Measurements from ENCODE around the gene UNCX. TPM values are rescaled to one million over a fixed set of nuclear protein-coding genes. Genes with fewer than 3 reads are reported as not detected.

UNCX gene
- total and polyA plus RNA-seq, 2 of the 8 experiments (the other 6 are each of a cell fraction or from before 2014, with no cell fraction given) = not detected

- Histone ChIP-seq H3K27me3 (replicated peaks in 1 of 4; ENCODE audit: control insufficient read depth in 3 of 4, extremely low read depth in 1 of 4, insufficient read depth in 3 of 4, low read length in 3 of 4) (no peaks in the 10 kb centered on the region), H3K14ac (ENCODE audit: insufficient read length) (no peak overlapping the region), H2AFZ (ENCODE audit: low read length) (no peak overlapping the region), H2BK12ac (ENCODE audit: low read depth, low read length) (no peak overlapping the region), H2BK5ac (ENCODE audit: low read depth, low read length) (no peak overlapping the region), H3K23me2 (ENCODE audit: low read depth, low read length) (peaks cover 2% of the 10 kb centered on the region; the same call in 1 of the 2 replicates), H3K4me1 (replicated peaks in 1 of 4; ENCODE audit: control insufficient read depth in 3 of 4, insufficient read depth in 4 of 4, low read length in 3 of 4) (peaks cover 0 to 5% (median 3%) of the 10 kb centered on the region in 4 experiments; a peak in 1 of 7 replicates), H2AK5ac (ENCODE audit: low read depth, low read length) (no peak overlapping the region), H3K79me1 (ENCODE audit: low read depth, low read length) (no peaks in the 10 kb centered on the region), H3K56ac (replicated peaks; ENCODE audit: insufficient read length, low read depth, low read length) (no peak overlapping the region), H2BK20ac (ENCODE audit: low read length) (no peak overlapping the region), H3K9ac (replicated peaks in 1 of 4; ENCODE audit: extremely low read depth in 1 of 4, low read depth in 3 of 4, low read length in 3 of 4) (no peak overlapping the region), H3K18ac (ENCODE audit: extremely low read depth, low read length) (no peak overlapping the region), H3K4me3 (ENCODE audit: extremely low read depth in 1 of 4, insufficient read depth in 2 of 4, low read depth in 3 of 4, low read length in 4 of 4) (no peak overlapping the region), H2BK15ac (ENCODE audit: low read length) (no peak overlapping the region), H2BK120ac (replicated peaks; ENCODE audit: low read depth, low read length) (no peak overlapping the region), H3K4me2 (ENCODE audit: insufficient read depth in 1 of 2, low read depth in 2 of 2, low read length in 2 of 2) (no peak overlapping the region), H4K5ac (ENCODE audit: insufficient read length, low read depth, low read length) (no peak overlapping the region), H3K36me3 (ENCODE audit: control insufficient read depth in 2 of 4, insufficient read depth in 4 of 4, low read length in 3 of 4) (no peaks in the 10 kb centered on the region), H3K9me3 (ENCODE audit: insufficient read depth in 2 of 2, low read depth in 1 of 2, low read length in 1 of 2) (no peaks in the 10 kb centered on the region), H3K27ac (ENCODE audit: low read depth, low read length) (no peak overlapping the region), H4K20me1 (replicated peaks in 1 of 2; ENCODE audit: control insufficient read depth in 1 of 2, insufficient read depth in 2 of 2, low read length in 2 of 2) (no peaks in the 10 kb centered on the region), H4K8ac (ENCODE audit: extremely low read depth, insufficient read depth, low read length) (no peak overlapping the region), H4K91ac (replicated peaks; ENCODE audit: insufficient read length, low read length) (no peak overlapping the region), H3K79me2 (ENCODE audit: control insufficient read depth in 1 of 2, insufficient read depth in 2 of 2, low read length in 2 of 2) (no peaks in the 10 kb centered on the region), H3K23ac (ENCODE audit: insufficient read length) (no peak overlapping the region), H3K4ac (replicated peaks; ENCODE audit: insufficient read length, low read depth, low read length) (no peak overlapping the region)
- DNase-seq (ENCODE audit: low read depth in 1 of 2, low spot score in 2 of 2) = no peak
- FAIRE-seq = no peak
- POLR2A ChIA-PET (ENCODE audit: partially characterized antibody) = no interaction called here
- 98% methylated on average over 4 of the region's 13 CpGs; no CpG with 5 or more reads in 1 of the 2 experiments for WGBS, 2 experiments (ENCODE audit: extremely low coverage in 1 of 2, insufficient coverage in 1 of 2, insufficient read length in 1 of 2, insufficient replicate concordance in 2 of 2, low coverage in 1 of 2, low lambda C conversion rate in 2 of 2, missing lambda C conversion rate in 1 of 2)
- CTCF ChIA-PET (ENCODE audit: partially characterized antibody) = no interaction called here
- no peak for TF ChIP-seq RAD21 (IDR thresholded peaks at IDR 0.05 in 1 of 2, conservative IDR thresholded peaks at IDR 0.05 in 1 of 2; ENCODE audit: low read depth in 2 of 2, low read length in 2 of 2)
- TF ChIP-seq SIN3A (conservative IDR thresholded peaks at IDR 0.05 in 1 of 2, IDR thresholded peaks at IDR 0.05 in 1 of 2; ENCODE audit: low read depth in 1 of 2, low read length in 2 of 2) = no peak
- TF ChIP-seq TEAD4 (IDR thresholded peaks at IDR 0.05; ENCODE audit: low read depth, low read length) = no peak
- no peak for TF ChIP-seq CTBP2 (IDR thresholded peaks at IDR 0.05; ENCODE audit: borderline replicate concordance, insufficient read depth, insufficient read length, low read length)
- no peak for TF ChIP-seq FOSL1 (IDR thresholded peaks at IDR 0.05; ENCODE audit: insufficient read depth, low read depth, low read length)
- TF ChIP-seq POLR2AphosphoS5 (IDR thresholded peaks at IDR 0.05; ENCODE audit: low read depth, low read length) = no peak
- no peak for TF ChIP-seq ATF2 (IDR thresholded peaks at IDR 0.05; ENCODE audit: low read length)
- no peak for TF ChIP-seq USF2 (IDR thresholded peaks at IDR 0.05; ENCODE audit: low read length)
- TF ChIP-seq ASH2L (IDR thresholded peaks at IDR 0.05; ENCODE audit: low read length) = no peak
- TF ChIP-seq ATF3 (IDR thresholded peaks at IDR 0.05; ENCODE audit: insufficient read depth, low read depth, low read length) = no peak
These were observed 25.2 kb downstream of the UNCX start for GRCh38 chr7:1257863-1258262.
